Muscle layer of colon (tissue), 2 donors: ENCODE data around the gene SSR2.
"Not testable (repeated sequence)": the region's sequence is repeated elsewhere in the genome, so short reads cannot be mapped to it uniquely, and the experiment has no call there.

Experiments
- H3K27ac ChIP-seq: one replicate; pipeline ENCODE4 v1.7.0; 2013; ENCODE audit warnings: low read depth, mild to moderate bottlenecking, low read length, moderate library complexity
- H3K27me3 ChIP-seq, 2 donors: one replicate each; pipeline ENCODE4 v1.7.0; 2013; ENCODE audit warnings: low read length in 2 of 2, mild to moderate bottlenecking in 2 of 2; ENCODE audit not compliant: insufficient read depth in 2 of 2, control insufficient read depth in 1 of 2
- H3K36me3 ChIP-seq: one replicate; pipeline ENCODE4 v1.7.0; 2013; ENCODE audit warnings: mild to moderate bottlenecking, low read length; ENCODE audit not compliant: insufficient read depth
- H3K4me1 ChIP-seq: one replicate; pipeline ENCODE4 v1.7.0; 2013; ENCODE audit warnings: mild to moderate bottlenecking, low read length; ENCODE audit not compliant: insufficient read depth
- H3K4me3 ChIP-seq, 2 donors: one replicate each; pipeline ENCODE4 v1.7.0; 2013; ENCODE audit warnings: low read length in 2 of 2, low read depth in 1 of 2, mild to moderate bottlenecking in 1 of 2, moderate library complexity in 1 of 2
- H3K9ac ChIP-seq: one replicate; pipeline ENCODE4 v1.7.0; 2013; ENCODE audit warnings: low read length
- H3K9me3 ChIP-seq: one replicate; pipeline ENCODE4 v1.7.0; 2013; ENCODE audit warnings: mild to moderate bottlenecking, low read length
- donor health status: abdominal sarcoma.
- donor health status: Adenocarcinoma of cecum.

SSR2 gene

GRCh38 chr1:156055281-156056048 is 34.7 kb upstream of the SSR2 start:
- Histone ChIP-seq H3K4me1 (peaks cover 15% of the 10 kb centered on the region), H3K27ac (peak overlapping the region; percentile 99), H3K4me3 (peak overlapping the region; percentile 63 to 91), H3K27me3 (no peaks in the 10 kb centered on the region), H3K9ac (peak overlapping the region; percentile 72), H3K36me3 (peaks cover 10% of the 10 kb centered on the region), H3K9me3 (no peaks in the 10 kb centered on the region)

- peaks cover 17% of the 10 kb centered on the region for H3K36me3 ChIP-seq
- H3K4me1 ChIP-seq: peaks cover 15% of the 10 kb centered on the region
- peak within 1 kb of the TSS; percentile 99 for H3K27ac ChIP-seq
- no peaks in the 10 kb centered on the region for H3K27me3 ChIP-seq
- no peaks in the 10 kb centered on the region for H3K9me3 ChIP-seq
- peak within 1 kb of the TSS; percentile 84 for H3K9ac ChIP-seq
- peak within 1 kb of the TSS; percentile 63 to 91 for H3K4me3 ChIP-seq
Measured at GRCh38 chr1:156054500-156055280, 33.9 kb upstream of the SSR2 start, which contains the start of gene LAMTOR2. TSS of gene LAMTOR2 (plus strand) at chr1:156054782. CDS start at chr1:156054890, 108 bp downstream.

GRCh38 chr1:156053768-156054499 is 33.2 kb upstream of the SSR2 start, which contains the start of gene UBQLN4:
TSS of gene UBQLN4 (minus strand) at chr1:156053798. CDS start at chr1:156053701, 97 bp downstream.
- Histone ChIP-seq H3K9ac (peak within 1 kb of the TSS; percentile 84), H3K27me3 (no peaks in the 10 kb centered on the region), H3K4me3 (peak within 1 kb of the TSS; percentile 73 to 91), H3K27ac (peak within 1 kb of the TSS; percentile 99), H3K4me1 (peaks cover 15% of the 10 kb centered on the region), H3K9me3 (no peaks in the 10 kb centered on the region), H3K36me3 (peaks cover 24% of the 10 kb centered on the region)

GRCh38 chr1:156052862-156053767 is 32.4 kb upstream of the SSR2 start:
- peaks cover 15% of the 10 kb centered on the region for H3K4me1 ChIP-seq
- peak overlapping the region; percentile 39 for H3K9ac ChIP-seq
- no peaks in the 10 kb centered on the region for H3K9me3 ChIP-seq
- H3K27me3 ChIP-seq: no peaks in the 10 kb centered on the region
- peaks cover 28% of the 10 kb centered on the region for H3K36me3 ChIP-seq
- peak overlapping the region; percentile 73 for H3K4me3 ChIP-seq
- H3K27ac ChIP-seq: peak overlapping the region; percentile 49

- no peaks in the 10 kb centered on the region for H3K9me3 ChIP-seq
- no peak overlapping the region for H3K4me3 ChIP-seq
- H3K27me3 ChIP-seq: no peaks in the 10 kb centered on the region
- H3K36me3 ChIP-seq: peaks cover 27% of the 10 kb centered on the region
- no peak overlapping the region for H3K27ac ChIP-seq
- H3K9ac ChIP-seq: no peak overlapping the region
- peaks cover 15% of the 10 kb centered on the region for H3K4me1 ChIP-seq
Measured at GRCh38 chr1:156051011-156051725, 30.4 kb upstream of the SSR2 start.

- Histone ChIP-seq H3K27me3 (no peaks in the 10 kb centered on the region), H3K27ac (no peak overlapping the region), H3K4me1 (peaks cover 8% of the 10 kb centered on the region), H3K36me3 (peaks cover 28% of the 10 kb centered on the region), H3K9ac (no peak overlapping the region), H3K9me3 (no peaks in the 10 kb centered on the region), H3K4me3 (no peak overlapping the region)
Measured at GRCh38 chr1:156050376-156050775, 29.6 kb upstream of the SSR2 start.

GRCh38 chr1:156048663-156049258 is 28.0 kb upstream of the SSR2 start:
- H3K27ac ChIP-seq: no peak overlapping the region
- H3K27me3 ChIP-seq: no peaks in the 10 kb centered on the region
- H3K9me3 ChIP-seq: no peaks in the 10 kb centered on the region
- H3K36me3 ChIP-seq: peaks cover 38% of the 10 kb centered on the region
- H3K4me1 ChIP-seq: peaks cover 6% of the 10 kb centered on the region
- H3K9ac ChIP-seq: no peak overlapping the region
- no peak overlapping the region for H3K4me3 ChIP-seq

- Histone ChIP-seq H3K4me1 (no peaks in the 10 kb centered on the region), H3K27me3 (no peaks in the 10 kb centered on the region), H3K9me3 (no peaks in the 10 kb centered on the region), H3K27ac (no peak overlapping the region), H3K9ac (no peak overlapping the region), H3K4me3 (no peak overlapping the region), H3K36me3 (peaks cover 65% of the 10 kb centered on the region)
Measured at GRCh38 chr1:156045076-156045475, 24.3 kb upstream of the SSR2 start.

GRCh38 chr1:156042828-156043227 is 22.1 kb upstream of the SSR2 start:
- no peaks in the 10 kb centered on the region for H3K4me1 ChIP-seq
- no peak overlapping the region for H3K27ac ChIP-seq
- H3K9me3 ChIP-seq: no peaks in the 10 kb centered on the region
- H3K4me3 ChIP-seq: no peak overlapping the region
- no peaks in the 10 kb centered on the region for H3K27me3 ChIP-seq
- peaks cover 49% of the 10 kb centered on the region for H3K36me3 ChIP-seq
- H3K9ac ChIP-seq: no peak overlapping the region

GRCh38 chr1:156034991-156035390 is 14.2 kb upstream of the SSR2 start:
- not testable (repeated sequence) for H3K4me3 ChIP-seq, H3K27ac ChIP-seq, H3K27me3 ChIP-seq, H3K9me3 ChIP-seq, H3K4me1 ChIP-seq, H3K36me3 ChIP-seq, H3K9ac ChIP-seq
